ENCODE measurements around the gene CCNL1.

The CCNL1 gene

GRCh38 chr3:157122832-157123427 lies 37.0 kb downstream of the CCNL1 start:
- DNase-seq (ENCODE audit: low spot score) = no peak

- DNase-seq (ENCODE audit: low spot score) = no peak
Observed at GRCh38 chr3:157122116-157122515, 37.8 kb downstream of the CCNL1 start.

GRCh38 chr3:157121522-157121921 lies 38.4 kb downstream of the CCNL1 start:
- no peak for DNase-seq (ENCODE audit: low spot score)

- DNase-seq (ENCODE audit: low spot score) = no peak
Observed at GRCh38 chr3:157120071-157120892, 39.7 kb downstream of the CCNL1 start.

GRCh38 chr3:157119369-157119951 lies 40.5 kb downstream of the CCNL1 start:
- no peak for DNase-seq (ENCODE audit: low spot score)

GRCh38 chr3:157117875-157118654 lies 41.9 kb downstream of the CCNL1 start:
- no peak for DNase-seq (ENCODE audit: low spot score)

GRCh38 chr3:157117206-157117605 lies 42.7 kb downstream of the CCNL1 start:
- no peak for DNase-seq (ENCODE audit: low spot score)

GRCh38 chr3:157116017-157116416 lies 43.9 kb downstream of the CCNL1 start:
- DNase-seq (ENCODE audit: low spot score) = no peak

GRCh38 chr3:157115069-157116006 lies 44.6 kb downstream of the CCNL1 start:
- no peak for DNase-seq (ENCODE audit: low spot score)

GRCh38 chr3:157113832-157114505 lies 46.0 kb downstream of the CCNL1 start:
- no peak for DNase-seq (ENCODE audit: low spot score)

- no peak for DNase-seq (ENCODE audit: low spot score)
Observed at GRCh38 chr3:157112536-157112935, 47.4 kb downstream of the CCNL1 start.

- DNase-seq (ENCODE audit: low spot score) = no peak
Observed at GRCh38 chr3:157111518-157111917, 48.4 kb downstream of the CCNL1 start.

GRCh38 chr3:157110761-157111278 lies 49.1 kb downstream of the CCNL1 start:
- DNase-seq (ENCODE audit: low spot score) = no peak

GRCh38 chr3:157109267-157110141 lies 50.4 kb downstream of the CCNL1 start:
- DNase-seq (ENCODE audit: low spot score) = no peak

- no peak for DNase-seq (ENCODE audit: low spot score)
Observed at GRCh38 chr3:157107644-157108133, 52.3 kb downstream of the CCNL1 start.

- no peak for DNase-seq (ENCODE audit: low spot score)
Observed at GRCh38 chr3:157107037-157107436, 52.9 kb downstream of the CCNL1 start.

- no peak for DNase-seq (ENCODE audit: low spot score)
Observed at GRCh38 chr3:157104928-157105652, 54.9 kb downstream of the CCNL1 start.

- no peak for DNase-seq (ENCODE audit: low spot score)
Observed at GRCh38 chr3:157104521-157104920, 55.4 kb downstream of the CCNL1 start.

GRCh38 chr3:157103860-157104259 lies 56.1 kb downstream of the CCNL1 start:
- DNase-seq (ENCODE audit: low spot score) = no peak
